GM23338 (cell line): ENCODE measurements around the gene MRPS10. TPM values are rescaled to one million over a fixed set of nuclear protein-coding genes. Genes with fewer than 3 reads are reported as not detected.

Experiments
- ATAC-seq: fragments of 200-7000 bp; cut with Tn5 transposase; 3 replicates; pipeline ENCODE4 v1.9.1; 2020
- DNase-seq: peaks from one replicate; pipeline ENCODE4 v3.0.0-alpha.2; 2015; ENCODE audit warnings: low spot score
- H2AFZ ChIP-seq: fragments of 200-600 bp; sonication (generic); 2 replicates; pipeline ENCODE4 v1.8.0; 2016; ENCODE audit warnings: antibody characterized with exemption, mild to moderate bottlenecking, moderate library complexity
- H3F3A ChIP-seq: fragments of 200-600 bp; sonication (generic); replicated peaks from 2 replicates; pipeline ENCODE4 v1.8.0; 2017; ENCODE audit warnings: antibody characterized with exemption, mixed run types, low read depth
- H3K27ac ChIP-seq: fragments of 200-600 bp; sonication (generic); 2 replicates; pipeline ENCODE4 v1.6.1; 2016; ENCODE audit warnings: low read depth
- H3K27me3 ChIP-seq: fragments of 200-600 bp; sonication (generic); 2 replicates; pipeline ENCODE4 v1.8.0; 2016; ENCODE audit warnings: mild to moderate bottlenecking, mixed run types, moderate library complexity; ENCODE audit not compliant: insufficient read depth
- H3K36me3 ChIP-seq: fragments of 200-600 bp; sonication (generic); 2 replicates; pipeline ENCODE4 v1.8.0; 2016; ENCODE audit warnings: mild to moderate bottlenecking; ENCODE audit not compliant: insufficient read depth
- H3K4me1 ChIP-seq: fragments of 200-600 bp; sonication (generic); 2 replicates; pipeline ENCODE4 v1.8.0; 2016; ENCODE audit warnings: mild to moderate bottlenecking, moderate library complexity; ENCODE audit not compliant: insufficient read depth
- H3K4me2 ChIP-seq: fragments of 200-600 bp; sonication (generic); 2 replicates; pipeline ENCODE4 v1.7.1; 2017; ENCODE audit warnings: mixed run types
- H3K4me3 ChIP-seq: fragments of 200-600 bp; sonication (generic); 2 replicates; pipeline ENCODE4 v1.6.1; 2016; ENCODE audit warnings: mixed run types
- H3K79me2 ChIP-seq: fragments of 200-600 bp; sonication (generic); replicated peaks from 2 replicates; pipeline ENCODE4 v1.8.0; 2017; ENCODE audit warnings: mild to moderate bottlenecking; ENCODE audit not compliant: insufficient read depth
- H3K9me2 ChIP-seq: fragments of 200-600 bp; sonication (generic); 2 replicates; pipeline ENCODE4 v1.8.0; 2017; ENCODE audit not compliant: insufficient read depth
- H4K20me1 ChIP-seq: fragments of 200-600 bp; sonication (generic); replicated peaks from 2 replicates; pipeline ENCODE4 v1.8.0; 2017; ENCODE audit warnings: mild to moderate bottlenecking; ENCODE audit not compliant: insufficient read depth
- H3K27ac Mint-ChIP-seq: 2 replicates; pipeline ENCODE4 v1.8.0; 2020; ENCODE audit warnings: inconsistent platforms, mild to moderate bottlenecking, moderate library complexity, mixed read lengths
- H3K27me3 Mint-ChIP-seq: 3 replicates; pipeline ENCODE4 v1.8.0; 2022; ENCODE audit warnings: low read depth, mild to moderate bottlenecking, moderate library complexity, mixed read lengths, inconsistent platforms; ENCODE audit not compliant: insufficient read depth, poor library complexity
- H3K36me3 Mint-ChIP-seq: 3 replicates; pipeline ENCODE4 v1.8.0; 2021; ENCODE audit warnings: low read depth, mild to moderate bottlenecking, inconsistent platforms, moderate library complexity, mixed read lengths
- H3K4me1 Mint-ChIP-seq: 3 replicates; pipeline ENCODE4 v1.8.0; 2020; ENCODE audit warnings: mild to moderate bottlenecking, inconsistent platforms, mixed read lengths
- H3K4me3 Mint-ChIP-seq: 3 replicates; pipeline ENCODE4 v1.8.0; 2021; ENCODE audit warnings: moderate library complexity, mild to moderate bottlenecking, inconsistent platforms, mixed read lengths
- H3K9me3 Mint-ChIP-seq: 3 replicates; pipeline ENCODE4 v1.8.0; 2020; ENCODE audit warnings: moderate library complexity, mild to moderate bottlenecking, inconsistent platforms, mixed read lengths
- EZH2phosphoT487 ChIP-seq: fragments of 200-600 bp; sonication (generic); IDR thresholded peaks from one replicate; pipeline ENCODE4 v1.8.1; 2018; ENCODE audit warnings: antibody characterized with exemption; ENCODE audit not compliant: unreplicated experiment
- NANOG ChIP-seq: IDR thresholded peaks from 2 replicates; pipeline ENCODE4 v1.6.1; 2016; ENCODE audit warnings: antibody characterized with exemption, borderline replicate concordance
- POLR2AphosphoS5 ChIP-seq: IDR thresholded peaks from 2 replicates; pipeline ENCODE4 v1.6.1; 2016; ENCODE audit warnings: antibody characterized with exemption, low read depth
- ZNF114 ChIP-seq: fragments of 250-450 bp; sonication (Bioruptor Pico); IDR thresholded peaks from 2 replicates; pipeline ENCODE4 v1.5.0; 2020; ENCODE audit warnings: mild to moderate bottlenecking, moderate library complexity
- polyA plus RNA-seq: library from polyadenylated mRNA; unstranded; fragments of >200 nt; fragmentation: Nextera tagmentation; extraction: Ambion mirVana; gene quantifications from 2 replicates; pipeline ENCODE4 v1.2.1, GENCODE V29; 2016
- total RNA-seq: library from RNA; depleted of rRNA; stranded (reverse); fragments of >200 nt; shearing (Covaris generic); gene quantifications from 2 replicates; pipeline ENCODE4 v1.2.3, GENCODE V29; 2014
- TF ChIP-seq, protein P1 (sequence below): IDR thresholded peaks from one replicate; pipeline ENCODE4 v1.6.1; 2018; ENCODE audit warnings: antibody characterized with exemption; ENCODE audit not compliant: unreplicated experiment
- TF ChIP-seq, protein P2 (sequence below), 2 experiments: fragments of 200-600 bp in 1 of 2; sonication (generic) in 1 of 2; conservative IDR thresholded peaks; 2 replicates each; pipeline versions ENCODE4 v1.5.1 to v1.6.1; 2016 to 2017; ENCODE audit warnings: antibody characterized with exemption in 2 of 2, low read depth in 2 of 2, mild to moderate bottlenecking in 2 of 2, moderate library complexity in 1 of 2
- TF ChIP-seq, protein P3 (sequence below): fragments of 250-450 bp; sonication (Bioruptor Pico); IDR thresholded peaks from 2 replicates; pipeline ENCODE4 v1.5.0; 2020; ENCODE audit warnings: mild to moderate bottlenecking, moderate library complexity
- TF ChIP-seq, protein P4 (sequence below): IDR thresholded peaks from 2 replicates; pipeline ENCODE4 v1.6.1; 2016; ENCODE audit warnings: antibody characterized with exemption

Gene MRPS10
- total and polyA plus RNA-seq, 2 experiments from 2014 or later, result 36.2 to 42.7 TPM

DNA sequence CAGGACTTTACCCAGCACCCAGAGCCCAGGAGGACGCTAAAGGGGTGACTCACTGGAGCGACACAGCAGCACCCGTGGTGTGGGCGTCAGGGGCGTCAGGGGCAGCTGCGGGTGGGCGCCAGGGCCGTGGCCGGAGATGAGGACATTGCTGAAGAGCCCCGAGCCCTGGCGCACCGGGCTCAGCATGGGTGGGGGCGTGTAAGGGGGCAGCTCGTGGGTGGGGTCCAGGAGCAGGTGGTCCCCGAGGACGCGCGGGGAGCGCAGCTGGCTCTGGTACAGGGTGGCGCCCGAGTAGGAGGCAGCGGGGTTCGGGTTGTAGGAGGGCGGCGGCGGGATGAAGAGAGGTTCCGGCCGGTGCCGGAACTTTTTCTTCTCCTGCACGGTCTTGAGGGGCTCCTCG lies 41.6 kb upstream of the MRPS10 start (continued):
- TF ChIP-seq, protein P1, sequence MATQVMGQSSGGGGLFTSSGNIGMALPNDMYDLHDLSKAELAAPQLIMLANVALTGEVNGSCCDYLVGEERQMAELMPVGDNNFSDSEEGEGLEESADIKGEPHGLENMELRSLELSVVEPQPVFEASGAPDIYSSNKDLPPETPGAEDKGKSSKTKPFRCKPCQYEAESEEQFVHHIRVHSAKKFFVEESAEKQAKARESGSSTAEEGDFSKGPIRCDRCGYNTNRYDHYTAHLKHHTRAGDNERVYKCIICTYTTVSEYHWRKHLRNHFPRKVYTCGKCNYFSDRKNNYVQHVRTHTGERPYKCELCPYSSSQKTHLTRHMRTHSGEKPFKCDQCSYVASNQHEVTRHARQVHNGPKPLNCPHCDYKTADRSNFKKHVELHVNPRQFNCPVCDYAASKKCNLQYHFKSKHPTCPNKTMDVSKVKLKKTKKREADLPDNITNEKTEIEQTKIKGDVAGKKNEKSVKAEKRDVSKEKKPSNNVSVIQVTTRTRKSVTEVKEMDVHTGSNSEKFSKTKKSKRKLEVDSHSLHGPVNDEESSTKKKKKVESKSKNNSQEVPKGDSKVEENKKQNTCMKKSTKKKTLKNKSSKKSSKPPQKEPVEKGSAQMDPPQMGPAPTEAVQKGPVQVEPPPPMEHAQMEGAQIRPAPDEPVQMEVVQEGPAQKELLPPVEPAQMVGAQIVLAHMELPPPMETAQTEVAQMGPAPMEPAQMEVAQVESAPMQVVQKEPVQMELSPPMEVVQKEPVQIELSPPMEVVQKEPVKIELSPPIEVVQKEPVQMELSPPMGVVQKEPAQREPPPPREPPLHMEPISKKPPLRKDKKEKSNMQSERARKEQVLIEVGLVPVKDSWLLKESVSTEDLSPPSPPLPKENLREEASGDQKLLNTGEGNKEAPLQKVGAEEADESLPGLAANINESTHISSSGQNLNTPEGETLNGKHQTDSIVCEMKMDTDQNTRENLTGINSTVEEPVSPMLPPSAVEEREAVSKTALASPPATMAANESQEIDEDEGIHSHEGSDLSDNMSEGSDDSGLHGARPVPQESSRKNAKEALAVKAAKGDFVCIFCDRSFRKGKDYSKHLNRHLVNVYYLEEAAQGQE, result no peak
- TF ChIP-seq ZNF114 (CRISPR knock-in tag), result no peak

DNA sequence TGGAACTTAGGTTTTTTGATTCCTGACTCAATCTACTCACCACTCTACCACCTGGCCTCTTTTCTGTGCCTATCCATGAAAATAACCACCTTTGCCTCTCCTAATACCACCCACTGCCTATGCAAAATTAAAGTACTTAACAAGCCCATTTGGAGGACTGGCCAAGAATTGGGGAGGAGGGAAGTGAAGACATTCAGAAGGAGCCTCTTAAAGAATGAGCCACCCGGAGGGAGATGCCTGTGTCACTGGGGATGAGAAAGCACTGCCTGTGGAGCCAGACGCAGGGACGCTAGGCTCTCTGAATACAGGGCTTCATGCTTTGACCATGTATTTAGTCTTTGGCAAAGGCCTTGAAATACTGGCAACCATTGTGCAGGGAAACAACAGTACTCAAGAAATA lies 40.0 kb upstream of the MRPS10 start:
- H3K36me3 ChIP-seq, result peaks cover 30% of the 10 kb centered on the region
- Mint-ChIP-seq H3K4me1 (peaks cover 51% of the 10 kb centered on the region), H3K27me3 (peaks cover 20% of the 10 kb centered on the region), H3K4me3 (peak overlapping the region; percentile 10; the same call in 1 of the 3 replicates), H3K36me3 (peaks cover 48% of the 10 kb centered on the region), H3K27ac (peak overlapping the region; percentile 82), H3K9me3 (no peaks in the 10 kb centered on the region)
- H3K9me2 ChIP-seq, result peaks cover 7% of the 10 kb centered on the region; the same call in 1 of the 2 replicates
- H4K20me1 ChIP-seq, result peaks cover 8% of the 10 kb centered on the region
- H3K27ac ChIP-seq, result peak overlapping the region; percentile 86
- H3K4me1 ChIP-seq, result peaks cover 36% of the 10 kb centered on the region
- ATAC-seq, result peak; percentile 81
- H3K4me2 ChIP-seq, result peak overlapping the region; percentile 54
- peaks cover 9% of the 10 kb centered on the region; the same call in 1 of the 2 replicates for H3F3A ChIP-seq
- no peak overlapping the region for H3K4me3 ChIP-seq
- DNase-seq, result peak; percentile 83
- no peaks in the 10 kb centered on the region for H3K27me3 ChIP-seq
- H3K79me2 ChIP-seq, result no peaks in the 10 kb centered on the region
- no peak overlapping the region for H2AFZ ChIP-seq
- TF ChIP-seq, protein P2, sequence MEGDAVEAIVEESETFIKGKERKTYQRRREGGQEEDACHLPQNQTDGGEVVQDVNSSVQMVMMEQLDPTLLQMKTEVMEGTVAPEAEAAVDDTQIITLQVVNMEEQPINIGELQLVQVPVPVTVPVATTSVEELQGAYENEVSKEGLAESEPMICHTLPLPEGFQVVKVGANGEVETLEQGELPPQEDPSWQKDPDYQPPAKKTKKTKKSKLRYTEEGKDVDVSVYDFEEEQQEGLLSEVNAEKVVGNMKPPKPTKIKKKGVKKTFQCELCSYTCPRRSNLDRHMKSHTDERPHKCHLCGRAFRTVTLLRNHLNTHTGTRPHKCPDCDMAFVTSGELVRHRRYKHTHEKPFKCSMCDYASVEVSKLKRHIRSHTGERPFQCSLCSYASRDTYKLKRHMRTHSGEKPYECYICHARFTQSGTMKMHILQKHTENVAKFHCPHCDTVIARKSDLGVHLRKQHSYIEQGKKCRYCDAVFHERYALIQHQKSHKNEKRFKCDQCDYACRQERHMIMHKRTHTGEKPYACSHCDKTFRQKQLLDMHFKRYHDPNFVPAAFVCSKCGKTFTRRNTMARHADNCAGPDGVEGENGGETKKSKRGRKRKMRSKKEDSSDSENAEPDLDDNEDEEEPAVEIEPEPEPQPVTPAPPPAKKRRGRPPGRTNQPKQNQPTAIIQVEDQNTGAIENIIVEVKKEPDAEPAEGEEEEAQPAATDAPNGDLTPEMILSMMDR (conservative IDR thresholded peaks at IDR 0.05; ENCODE audit: low read depth in 2 of 2), result no peak
- TF ChIP-seq, protein P1, result no peak
- TF ChIP-seq EZH2phosphoT487 (no peak), ZNF114 (CRISPR knock-in tag) (no peak), POLR2AphosphoS5 (no peak), NANOG (peak; percentile 76)
- TF ChIP-seq, protein P3, sequence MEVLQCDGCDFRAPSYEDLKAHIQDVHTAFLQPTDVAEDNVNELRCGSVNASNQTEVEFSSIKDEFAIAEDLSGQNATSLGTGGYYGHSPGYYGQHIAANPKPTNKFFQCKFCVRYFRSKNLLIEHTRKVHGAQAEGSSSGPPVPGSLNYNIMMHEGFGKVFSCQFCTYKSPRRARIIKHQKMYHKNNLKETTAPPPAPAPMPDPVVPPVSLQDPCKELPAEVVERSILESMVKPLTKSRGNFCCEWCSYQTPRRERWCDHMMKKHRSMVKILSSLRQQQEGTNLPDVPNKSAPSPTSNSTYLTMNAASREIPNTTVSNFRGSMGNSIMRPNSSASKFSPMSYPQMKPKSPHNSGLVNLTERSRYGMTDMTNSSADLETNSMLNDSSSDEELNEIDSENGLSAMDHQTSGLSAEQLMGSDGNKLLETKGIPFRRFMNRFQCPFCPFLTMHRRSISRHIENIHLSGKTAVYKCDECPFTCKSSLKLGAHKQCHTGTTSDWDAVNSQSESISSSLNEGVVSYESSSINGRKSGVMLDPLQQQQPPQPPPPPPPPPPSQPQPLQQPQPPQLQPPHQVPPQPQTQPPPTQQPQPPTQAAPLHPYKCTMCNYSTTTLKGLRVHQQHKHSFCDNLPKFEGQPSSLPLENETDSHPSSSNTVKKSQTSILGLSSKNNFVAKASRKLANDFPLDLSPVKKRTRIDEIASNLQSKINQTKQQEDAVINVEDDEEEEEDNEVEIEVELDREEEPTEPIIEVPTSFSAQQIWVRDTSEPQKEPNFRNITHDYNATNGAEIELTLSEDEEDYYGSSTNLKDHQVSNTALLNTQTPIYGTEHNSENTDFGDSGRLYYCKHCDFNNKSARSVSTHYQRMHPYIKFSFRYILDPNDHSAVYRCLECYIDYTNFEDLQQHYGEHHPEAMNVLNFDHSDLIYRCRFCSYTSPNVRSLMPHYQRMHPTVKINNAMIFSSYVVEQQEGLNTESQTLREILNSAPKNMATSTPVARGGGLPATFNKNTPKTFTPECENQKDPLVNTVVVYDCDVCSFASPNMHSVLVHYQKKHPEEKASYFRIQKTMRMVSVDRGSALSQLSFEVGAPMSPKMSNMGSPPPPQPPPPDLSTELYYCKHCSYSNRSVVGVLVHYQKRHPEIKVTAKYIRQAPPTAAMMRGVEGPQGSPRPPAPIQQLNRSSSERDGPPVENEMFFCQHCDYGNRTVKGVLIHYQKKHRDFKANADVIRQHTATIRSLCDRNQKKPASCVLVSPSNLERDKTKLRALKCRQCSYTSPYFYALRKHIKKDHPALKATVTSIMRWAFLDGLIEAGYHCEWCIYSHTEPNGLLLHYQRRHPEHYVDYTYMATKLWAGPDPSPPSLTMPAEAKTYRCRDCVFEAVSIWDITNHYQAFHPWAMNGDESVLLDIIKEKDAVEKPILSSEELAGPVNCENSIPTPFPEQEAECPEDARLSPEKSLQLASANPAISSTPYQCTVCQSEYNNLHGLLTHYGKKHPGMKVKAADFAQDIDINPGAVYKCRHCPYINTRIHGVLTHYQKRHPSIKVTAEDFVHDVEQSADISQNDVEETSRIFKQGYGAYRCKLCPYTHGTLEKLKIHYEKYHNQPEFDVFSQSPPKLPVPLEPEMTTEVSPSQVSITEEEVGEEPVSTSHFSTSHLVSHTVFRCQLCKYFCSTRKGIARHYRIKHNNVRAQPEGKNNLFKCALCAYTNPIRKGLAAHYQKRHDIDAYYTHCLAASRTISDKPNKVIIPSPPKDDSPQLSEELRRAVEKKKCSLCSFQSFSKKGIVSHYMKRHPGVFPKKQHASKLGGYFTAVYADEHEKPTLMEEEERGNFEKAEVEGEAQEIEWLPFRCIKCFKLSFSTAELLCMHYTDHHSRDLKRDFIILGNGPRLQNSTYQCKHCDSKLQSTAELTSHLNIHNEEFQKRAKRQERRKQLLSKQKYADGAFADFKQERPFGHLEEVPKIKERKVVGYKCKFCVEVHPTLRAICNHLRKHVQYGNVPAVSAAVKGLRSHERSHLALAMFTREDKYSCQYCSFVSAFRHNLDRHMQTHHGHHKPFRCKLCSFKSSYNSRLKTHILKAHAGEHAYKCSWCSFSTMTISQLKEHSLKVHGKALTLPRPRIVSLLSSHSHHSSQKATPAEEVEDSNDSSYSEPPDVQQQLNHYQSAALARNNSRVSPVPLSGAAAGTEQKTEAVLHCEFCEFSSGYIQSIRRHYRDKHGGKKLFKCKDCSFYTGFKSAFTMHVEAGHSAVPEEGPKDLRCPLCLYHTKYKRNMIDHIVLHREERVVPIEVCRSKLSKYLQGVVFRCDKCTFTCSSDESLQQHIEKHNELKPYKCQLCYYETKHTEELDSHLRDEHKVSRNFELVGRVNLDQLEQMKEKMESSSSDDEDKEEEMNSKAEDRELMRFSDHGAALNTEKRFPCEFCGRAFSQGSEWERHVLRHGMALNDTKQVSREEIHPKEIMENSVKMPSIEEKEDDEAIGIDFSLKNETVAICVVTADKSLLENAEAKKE (CRISPR knock-in tag), result peak; percentile 87
- TF ChIP-seq, protein P4, sequence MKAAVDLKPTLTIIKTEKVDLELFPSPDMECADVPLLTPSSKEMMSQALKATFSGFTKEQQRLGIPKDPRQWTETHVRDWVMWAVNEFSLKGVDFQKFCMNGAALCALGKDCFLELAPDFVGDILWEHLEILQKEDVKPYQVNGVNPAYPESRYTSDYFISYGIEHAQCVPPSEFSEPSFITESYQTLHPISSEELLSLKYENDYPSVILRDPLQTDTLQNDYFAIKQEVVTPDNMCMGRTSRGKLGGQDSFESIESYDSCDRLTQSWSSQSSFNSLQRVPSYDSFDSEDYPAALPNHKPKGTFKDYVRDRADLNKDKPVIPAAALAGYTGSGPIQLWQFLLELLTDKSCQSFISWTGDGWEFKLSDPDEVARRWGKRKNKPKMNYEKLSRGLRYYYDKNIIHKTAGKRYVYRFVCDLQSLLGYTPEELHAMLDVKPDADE, result 0 out of 2 replicates have a peak, but pooled peaks have one; percentile 22
